Fibroblast of lung (primary cell): ENCODE data around the gene RTTN.

Experiments used
- CTCF ChIP-seq, 2 donors: IDR thresholded peaks in 1 of 2; conservative IDR thresholded peaks in 1 of 2; 1 replicate in 1 of 2; 2 replicates in 1 of 2; pipeline ENCODE4 v1.5.1; 2011 to 2012; ENCODE audit warnings: low read length in 2 of 2, control low read depth in 1 of 2, inconsistent platforms in 1 of 2, low read depth in 1 of 2, mild to moderate bottlenecking in 1 of 2
- EZH2 ChIP-seq: IDR thresholded peaks from 2 replicates; pipeline ENCODE4 v1.5.1; 2012; ENCODE audit warnings: low read length, control low read depth, mild to moderate bottlenecking; ENCODE audit errors: missing control alignments

GRCh38 chr18:69981948-69982347 is 223.5 kb downstream of the RTTN start:
- TF ChIP-seq EZH2 (no peak), CTCF (conservative IDR thresholded peaks at IDR 0.05 in 1 of 2, IDR thresholded peaks at IDR 0.05 in 1 of 2; ENCODE audit: low read depth in 1 of 2, low read length in 2 of 2) (no peak)
